Osteoblast (primary cell): Measurements from ENCODE around the gene RAB3A. TPM values are rescaled to one million over a fixed set of nuclear protein-coding genes. Genes with fewer than 3 reads are reported as not detected.

ENCODE experiments used
- DNase-seq: peaks from one replicate; pipeline ENCODE4 v3.0.0; 2011; ENCODE audit warnings: low spot score, mixed read lengths; ENCODE audit not compliant: insufficient read length; ENCODE audit errors: missing footprints
- H2AFZ ChIP-seq: 2 replicates; pipeline ENCODE4 v1.6.0; 2011; ENCODE audit warnings: mild to moderate bottlenecking, low read length
- H3K27ac ChIP-seq: 2 replicates; pipeline ENCODE4 v1.5.1; 2011; ENCODE audit warnings: mild to moderate bottlenecking, low read depth, low read length, moderate library complexity
- H3K27me3 ChIP-seq: 2 replicates; pipeline ENCODE4 v1.6.0; 2012; ENCODE audit warnings: mild to moderate bottlenecking, control low read depth, inconsistent platforms, low read length, moderate library complexity; ENCODE audit not compliant: insufficient read depth
- H3K36me3 ChIP-seq: 2 replicates; pipeline ENCODE4 v1.5.1; 2011; ENCODE audit warnings: mild to moderate bottlenecking, low read length, control low read depth, moderate library complexity; ENCODE audit not compliant: insufficient read depth
- H3K4me1 ChIP-seq: 2 replicates; pipeline ENCODE4 v1.5.1; 2011; ENCODE audit warnings: mild to moderate bottlenecking, low read length, control low read depth, moderate library complexity; ENCODE audit not compliant: insufficient read depth
- H3K4me2 ChIP-seq: 2 replicates; pipeline ENCODE4 v1.6.0; 2011; ENCODE audit warnings: mild to moderate bottlenecking, low read length; ENCODE audit not compliant: insufficient read depth
- H3K4me3 ChIP-seq: fragments of 200-600 bp; sonication (generic); 3 replicates; pipeline ENCODE4 v1.5.1; 2012; ENCODE audit warnings: mild to moderate bottlenecking, low read length, inconsistent platforms; ENCODE audit not compliant: insufficient read depth
- H3K79me2 ChIP-seq: 2 replicates; pipeline ENCODE4 v1.6.0; 2012; ENCODE audit warnings: mild to moderate bottlenecking, low read length, control low read depth, inconsistent platforms; ENCODE audit not compliant: insufficient read depth
- H3K9me3 ChIP-seq: 2 replicates; pipeline ENCODE4 v1.5.1; 2011; ENCODE audit warnings: low read depth, low read length, control low read depth
- H4K20me1 ChIP-seq: 2 replicates; pipeline ENCODE4 v1.6.0; 2012; ENCODE audit warnings: mild to moderate bottlenecking, low read length, control low read depth; ENCODE audit not compliant: insufficient read depth
- CTCF ChIP-seq: IDR thresholded peaks from 2 replicates; pipeline ENCODE4 v1.5.1; 2011; ENCODE audit warnings: mild to moderate bottlenecking, low read depth, low read length, moderate library complexity; ENCODE audit errors: extremely low read depth
- total RNA-seq: library from RNA; depleted of rRNA; stranded (reverse); fragments of >200 nt; gene quantifications from 2 replicates; pipeline ENCODE4 v1.2.3, GENCODE V29; 2012

The RAB3A gene
- 0.72 and 1.8 TPM in 2 replicates for total RNA-seq

- Histone ChIP-seq H4K20me1 (peaks cover 14% of the 10 kb centered on the region), H3K79me2 (peaks cover 16% of the 10 kb centered on the region), H3K4me3 (peak within 1 kb of the TSS; percentile 93), H3K4me2 (peak within 1 kb of the TSS; percentile 95), H3K27ac (peak within 1 kb of the TSS; percentile 97), H3K27me3 (no peaks in the 10 kb centered on the region), H3K36me3 (peaks cover 2% of the 10 kb centered on the region), H2AFZ (peak within 1 kb of the TSS; percentile 82), H3K4me1 (peaks cover 24% of the 10 kb centered on the region), H3K9me3 (no peaks in the 10 kb centered on the region)
- TF ChIP-seq CTCF = no peak
- peak; percentile 99 for DNase-seq
Measured at GRCh38 chr19:18203863-18204393, at the start of gene RAB3A. RAB3A (minus strand) TSS chr19:18204042; CDS start chr19:18202740, 1,302 bp downstream.

GRCh38 chr19:18253130-18253529 is 49.3 kb upstream of the RAB3A start:
- no peaks in the 10 kb centered on the region for H3K4me1 ChIP-seq
- peak; percentile 23 for DNase-seq
- H3K9me3 ChIP-seq = no peaks in the 10 kb centered on the region
- no peak overlapping the region for H3K4me3 ChIP-seq
- no peak overlapping the region for H2AFZ ChIP-seq
- peaks cover 4% of the 10 kb centered on the region for H4K20me1 ChIP-seq
- no peak overlapping the region for H3K4me2 ChIP-seq
- H3K36me3 ChIP-seq = no peaks in the 10 kb centered on the region
- TF ChIP-seq CTCF = no peak
- no peak overlapping the region for H3K27ac ChIP-seq
- peaks cover 7% of the 10 kb centered on the region for H3K27me3 ChIP-seq
- H3K79me2 ChIP-seq = no peaks in the 10 kb centered on the region

- H3K79me2 ChIP-seq = no peaks in the 10 kb centered on the region
- peaks cover 7% of the 10 kb centered on the region for H3K27me3 ChIP-seq
- H3K36me3 ChIP-seq = no peaks in the 10 kb centered on the region
- H3K27ac ChIP-seq = no peak overlapping the region
- no peak overlapping the region for H2AFZ ChIP-seq
- H3K4me3 ChIP-seq = no peak overlapping the region
- H4K20me1 ChIP-seq = no peaks in the 10 kb centered on the region
- H3K4me2 ChIP-seq = no peak overlapping the region
- H3K9me3 ChIP-seq = no peaks in the 10 kb centered on the region
- no peaks in the 10 kb centered on the region for H3K4me1 ChIP-seq
- no peak for DNase-seq
- no peak for TF ChIP-seq CTCF
Measured at GRCh38 chr19:18252370-18252717, 48.5 kb upstream of the RAB3A start.

- Histone ChIP-seq H4K20me1 (no peaks in the 10 kb centered on the region), H3K4me3 (no peak overlapping the region), H3K27me3 (peaks cover 7% of the 10 kb centered on the region), H3K9me3 (no peaks in the 10 kb centered on the region), H3K36me3 (no peaks in the 10 kb centered on the region), H3K79me2 (no peaks in the 10 kb centered on the region), H2AFZ (no peak overlapping the region), H3K4me1 (no peaks in the 10 kb centered on the region), H3K4me2 (no peak overlapping the region), H3K27ac (no peak overlapping the region)
- DNase-seq = peak; percentile 93
- peak; percentile 90 for TF ChIP-seq CTCF
Measured at GRCh38 chr19:18251587-18252369, 47.9 kb upstream of the RAB3A start.
